Kidney (tissue), 14 donors: Measurements from ENCODE around the gene CTXN2. TPM values are rescaled to one million over a fixed set of nuclear protein-coding genes. Genes with fewer than 3 reads are reported as not detected.

Experiments
- DNase-seq, 5 donors: peaks; one replicate each; pipeline ENCODE4 v3.0.0-alpha.2; 2013 to 2020
- FAIRE-seq: peaks from 2 replicates; lab custom pipeline; 2012; peaks lifted over from hg19 to GRCh38; lab: Jason Lieb, UNC
- H3K27ac ChIP-seq, 2 donors: one replicate each; pipeline ENCODE4 v1.7.0; 2013; ENCODE audit warnings: low read depth in 2 of 2, low read length in 2 of 2, inconsistent platforms in 1 of 2
- H3K27me3 ChIP-seq: one replicate; pipeline ENCODE4 v1.7.1; 2013; ENCODE audit warnings: low read length, inconsistent platforms; ENCODE audit not compliant: control insufficient read depth, insufficient read depth
- H3K36me3 ChIP-seq, 3 donors: one replicate each; pipeline versions ENCODE4 v1.7.0 to v1.7.1; 2013; ENCODE audit warnings: low read length in 3 of 3, control low read depth in 1 of 3, inconsistent platforms in 1 of 3; ENCODE audit not compliant: insufficient read depth in 3 of 3, control insufficient read depth in 2 of 3
- H3K4me1 ChIP-seq, 3 donors: one replicate each; pipeline versions ENCODE4 v1.7.0 to v1.7.1; 2013; ENCODE audit warnings: low read length in 3 of 3, inconsistent platforms in 1 of 3, low read depth in 1 of 3; ENCODE audit not compliant: control insufficient read depth in 2 of 3, insufficient read depth in 2 of 3
- H3K4me3 ChIP-seq, 3 donors: one replicate each; pipeline versions ENCODE4 v1.7.0 to v1.8.1; 2013; ENCODE audit warnings: low read length in 3 of 3, control low read depth in 1 of 3, inconsistent platforms in 1 of 3
- H3K9ac ChIP-seq, 3 donors: one replicate each; pipeline versions ENCODE4 v1.7.0 to v1.7.1; 2013; ENCODE audit warnings: low read length in 3 of 3, control low read depth in 1 of 3, inconsistent platforms in 1 of 3
- H3K9me3 ChIP-seq, 3 donors: one replicate each; pipeline versions ENCODE4 v1.7.0 to v1.7.1; 2013; ENCODE audit warnings: low read length in 3 of 3, control low read depth in 1 of 3, inconsistent platforms in 1 of 3; ENCODE audit not compliant: control insufficient read depth in 2 of 3, insufficient read depth in 1 of 3
- CTCF ChIP-seq: IDR thresholded peaks from 3 replicates; pipeline ENCODE4 v1.5.1; 2012; ENCODE audit warnings: mild to moderate bottlenecking, moderate library complexity, borderline replicate concordance; ENCODE audit not compliant: insufficient read depth; ENCODE audit errors: extremely low read depth
- intact Hi-C: fragments of 100-400 bp; cut with DNase I; formaldehyde crosslinking; loops from one replicate; pipeline ENCODE4 v1.11.1; 2022
- polyA plus RNA-seq: library from polyadenylated mRNA; stranded (reverse); fragments of 350-450 nt; fragmentation: Illumina TruSeq; extraction: RNeasy Lipid Tissue Mini Kit (QIAGEN cat#74804); gene quantifications from one replicate; pipeline ENCODE4 v1.2.3, GENCODE V29; 2014; ENCODE audit warnings: low read depth, low replicate concordance; ENCODE audit not compliant: insufficient read depth
- total RNA-seq: library from RNA; stranded (reverse); fragmentation: NEBNext Ultra II Directional; extraction: Animal tissue kit (Norgen Biotek cat#: 25700); gene quantifications from one replicate; pipeline ENCODE4 v1.2.1, GENCODE V29; 2021
- donor health status: control.
- donor health status: control.
- donor health status: control.
- donor health status: control.
- donor health status: control.
- donor health status: DM: yes; HTN: yes; CAD: no.
- donor health status: Normal renal cell carcinoma (clear cell type).

Gene CTXN2
- total and polyA plus RNA-seq, 2 donors from 2014 or later = 0.06 to 0.15 TPM

GRCh38 chr15:48168616-48169015, 22.8 kb upstream of the CTXN2 start:
- Histone ChIP-seq H3K4me3 (no peak overlapping the region), H3K27me3 (no peaks in the 10 kb centered on the region), H3K4me1 (no peaks in the 10 kb centered on the region), H3K36me3 (peaks cover 0 to 6% (median 0%) of the 10 kb centered on the region in 3 donors), H3K9me3 (no peaks in the 10 kb centered on the region), H3K9ac (no peak overlapping the region), H3K27ac (no peak overlapping the region)
- TF ChIP-seq CTCF = no peak
- DNase-seq = no peak
- intact Hi-C loops = no loop called here
- no peak for FAIRE-seq

- FAIRE-seq = no peak
- no peaks in the 10 kb centered on the region for H3K36me3 ChIP-seq
- intact Hi-C loops = no loop called here
These were observed 20.5 kb upstream of the CTXN2 start for GRCh38 chr15:48170981-48171380.

GRCh38 chr15:48175126-48175525, 16.3 kb upstream of the CTXN2 start:
- Histone ChIP-seq H3K27ac (no peak overlapping the region), H3K27me3 (no peaks in the 10 kb centered on the region), H3K9ac (no peak overlapping the region), H3K36me3 (no peaks in the 10 kb centered on the region), H3K9me3 (no peaks in the 10 kb centered on the region), H3K4me3 (no peak overlapping the region), H3K4me1 (no peaks in the 10 kb centered on the region)
- TF ChIP-seq CTCF = no peak
- DNase-seq = no peak
- intact Hi-C loops = no loop called here
- no peak for FAIRE-seq

More at GRCh38 chr15:48170981-48171380, 20.5 kb upstream of the CTXN2 start:
- Histone ChIP-seq H3K27ac (no peak overlapping the region), H3K4me1 (no peaks in the 10 kb centered on the region), H3K27me3 (no peaks in the 10 kb centered on the region), H3K9me3 (no peaks in the 10 kb centered on the region), H3K9ac (no peak overlapping the region), H3K4me3 (no peak overlapping the region)
- no peak for DNase-seq
- TF ChIP-seq CTCF = no peak

- H3K27ac ChIP-seq = no peak overlapping the region
- TF ChIP-seq CTCF = no peak
- no peak for FAIRE-seq
- H3K4me1 ChIP-seq = no peaks in the 10 kb centered on the region
- no peaks in the 10 kb centered on the region for H3K36me3 ChIP-seq
- no peaks in the 10 kb centered on the region for H3K9me3 ChIP-seq
- no peaks in the 10 kb centered on the region for H3K27me3 ChIP-seq
- no peak for DNase-seq
- no peak overlapping the region for H3K4me3 ChIP-seq
- H3K9ac ChIP-seq = no peak overlapping the region
- intact Hi-C loops = no loop called here
These were observed 15.4 kb upstream of the CTXN2 start for GRCh38 chr15:48176112-48176511.
